Endodermal cell (in vitro differentiated cells): ENCODE results near the gene NAP1L2. TPM values are rescaled to one million over a fixed set of nuclear protein-coding genes. Genes with fewer than 3 reads are reported as not detected.
"Not testable (repeated sequence)": the region's sequence is repeated elsewhere in the genome, so short reads cannot be mapped to it uniquely, and the experiment has no call there.

Experiments used
- DNase-seq: peaks from one replicate; pipeline ENCODE4 v3.0.0-alpha.2; 2017
- H3K27ac ChIP-seq: 2 replicates; pipeline ENCODE4 v1.5.1; 2013; ENCODE audit warnings: mild to moderate bottlenecking, low read depth, low read length, moderate library complexity
- H3K27me3 ChIP-seq: 2 replicates; pipeline ENCODE4 v1.6.1; 2013; ENCODE audit warnings: mild to moderate bottlenecking, low read length, moderate library complexity; ENCODE audit not compliant: insufficient read depth, control insufficient read depth, poor library complexity, severe bottlenecking
- H3K36me3 ChIP-seq: 2 replicates; pipeline ENCODE4 v1.7.0; 2013; ENCODE audit warnings: mild to moderate bottlenecking, low read length, moderate library complexity; ENCODE audit not compliant: control insufficient read depth, insufficient read depth
- H3K4me1 ChIP-seq: one replicate; pipeline ENCODE4 v1.7.0; 2013; ENCODE audit warnings: low read length; ENCODE audit not compliant: control insufficient read depth, insufficient read depth
- H3K4me3 ChIP-seq: 2 replicates; pipeline ENCODE4 v1.5.1; 2013; ENCODE audit warnings: mild to moderate bottlenecking, low read length, moderate library complexity
- H3K9ac ChIP-seq: 2 replicates; pipeline ENCODE4 v1.6.1; 2013; ENCODE audit warnings: mild to moderate bottlenecking, low read length, moderate library complexity; ENCODE audit not compliant: poor library complexity, severe bottlenecking; ENCODE audit errors: extremely low read depth
- H3K9me3 ChIP-seq: 2 replicates; pipeline ENCODE4 v1.6.1; 2013; ENCODE audit warnings: mild to moderate bottlenecking, low read length, moderate library complexity; ENCODE audit not compliant: control insufficient read depth
- H3K27ac Mint-ChIP-seq: 2 replicates; pipeline ENCODE4 v1.8.0; 2020; ENCODE audit warnings: mixed read lengths
- H3K27me3 Mint-ChIP-seq: 2 replicates; pipeline ENCODE4 v1.8.0; 2021; ENCODE audit warnings: mild to moderate bottlenecking, mixed read lengths; ENCODE audit not compliant: insufficient read depth
- H3K36me3 Mint-ChIP-seq: 2 replicates; pipeline ENCODE4 v1.8.0; 2020; ENCODE audit warnings: low read depth, mixed read lengths
- H3K4me1 Mint-ChIP-seq: 2 replicates; pipeline ENCODE4 v1.8.0; 2020; ENCODE audit warnings: mixed read lengths
- H3K4me3 Mint-ChIP-seq: 2 replicates; pipeline ENCODE4 v1.8.0; 2020; ENCODE audit warnings: mild to moderate bottlenecking, moderate library complexity, mixed read lengths
- H3K9me3 Mint-ChIP-seq: 2 replicates; pipeline ENCODE4 v1.8.0; 2020; ENCODE audit warnings: mild to moderate bottlenecking, mixed read lengths
- CTCF ChIP-seq: fragments of 200-600 bp; sonication (generic); conservative IDR thresholded peaks from 2 replicates; pipeline ENCODE4 v1.5.0; 2021; ENCODE audit warnings: antibody characterized with exemption, mild to moderate bottlenecking
- WGBS, 2 experiments: methylation state at CpG; one replicate each; pipeline versions ENCODE4 v1.1.5 to v1.1.7; 2013; ENCODE audit warnings: missing lambda C conversion rate in 2 of 2, mixed read lengths in 1 of 2; ENCODE audit not compliant: insufficient coverage in 1 of 2, insufficient read length in 1 of 2; 5-methylcytosine and 5-hydroxymethylcytosine counted together
- total RNA-seq, 2 donors: library from RNA; stranded (reverse); fragmentation: NEBNext Ultra II Directional in 1 of 2; extraction: Animal tissue kit (Norgen Biotek cat#: 25700) in 1 of 2; gene quantifications; 2 replicates in 1 of 2; 3 replicates in 1 of 2; pipeline ENCODE4 v1.2.1, GENCODE V29; 2021

NAP1L2 gene
- total RNA-seq, 2 donors from 2014 or later = 5.7 to 6.9 TPM

GRCh38 chrX:73206366-73206765 is 8.3 kb downstream of the NAP1L2 start:
- no peak overlapping the region for H3K9ac ChIP-seq
- 100% methylated on average over 1 of the region's 2 CpGs; no CpG with 5 or more reads in 1 of the 2 experiments for WGBS, 2 experiments

GRCh38 chrX:73182502-73183114 is 32.0 kb downstream of the NAP1L2 start:
- no peak for TF ChIP-seq CTCF
- no peak for DNase-seq
- no peaks in the 10 kb centered on the region for H3K36me3 ChIP-seq
- no peak overlapping the region for H3K4me3 ChIP-seq
- no peaks in the 10 kb centered on the region for H3K27me3 Mint-ChIP-seq
- no peak overlapping the region for H3K27ac Mint-ChIP-seq
- no peak overlapping the region for H3K9ac ChIP-seq
- no peaks in the 10 kb centered on the region for H3K9me3 ChIP-seq
- H3K4me1 ChIP-seq = no peaks in the 10 kb centered on the region
- no peak overlapping the region for H3K4me3 Mint-ChIP-seq
- H3K36me3 Mint-ChIP-seq = no peaks in the 10 kb centered on the region
- no peak overlapping the region for H3K27ac ChIP-seq
- H3K27me3 ChIP-seq = no peaks in the 10 kb centered on the region
- H3K4me1 Mint-ChIP-seq = no peaks in the 10 kb centered on the region
- H3K9me3 Mint-ChIP-seq = peaks cover 77% of the 10 kb centered on the region
- 86 to 91% methylated on average over 6 of the region's 6 CpGs for WGBS, 2 experiments

More at GRCh38 chrX:73206366-73206765, 8.3 kb downstream of the NAP1L2 start:
- Mint-ChIP-seq H3K27me3 (no peaks in the 10 kb centered on the region), H3K4me1 (no peaks in the 10 kb centered on the region), H3K9me3 (peaks cover 61% of the 10 kb centered on the region), H3K27ac (no peak overlapping the region), H3K4me3 (no peak overlapping the region), H3K36me3 (no peaks in the 10 kb centered on the region)
- no peak for DNase-seq
- no peak overlapping the region for H3K27ac ChIP-seq
- H3K4me3 ChIP-seq = no peak overlapping the region
- no peaks in the 10 kb centered on the region for H3K9me3 ChIP-seq
- H3K27me3 ChIP-seq = no peaks in the 10 kb centered on the region
- H3K4me1 ChIP-seq = no peaks in the 10 kb centered on the region
- TF ChIP-seq CTCF = no peak
- no peaks in the 10 kb centered on the region for H3K36me3 ChIP-seq

- H3K9me3 Mint-ChIP-seq = peaks cover 74% of the 10 kb centered on the region
- not testable (repeated sequence) for H3K36me3 Mint-ChIP-seq, H3K4me3 ChIP-seq, H3K4me1 Mint-ChIP-seq, H3K4me3 Mint-ChIP-seq, DNase-seq, H3K4me1 ChIP-seq, H3K27ac ChIP-seq, H3K27ac Mint-ChIP-seq, H3K27me3 Mint-ChIP-seq, H3K9ac ChIP-seq, H3K36me3 ChIP-seq, H3K27me3 ChIP-seq, H3K9me3 ChIP-seq
- 67 to 86% methylated on average over 1 of the region's 1 CpG for WGBS, 2 experiments
Measured at GRCh38 chrX:73168945-73169344, 45.7 kb downstream of the NAP1L2 start.

Other genes starting within 250 kb of the NAP1L2 start
- gene PABPC1L2B, start 211.9 kb downstream of the NAP1L2 start, total RNA-seq = under 1 TPM in 1 of 2 donors, not detected in 1; 0.15 TPM
- under 1 TPM in 1 of 2 donors, not detected in 1; 0.49 TPM for gene PABPC1L2A, start 135.3 kb downstream of the NAP1L2 start, total RNA-seq
- under 1 TPM in 1 of 2 donors, not detected in 1; 0.18 TPM for gene CDX4, start 232.2 kb upstream of the NAP1L2 start, total RNA-seq